ENCODE measurements around the gene CCNI.
A peak's percentile ranks its signal among the peaks of the same experiment; 100 is the strongest.
"Not testable (repeated sequence)": the region's sequence is repeated elsewhere in the genome, so short reads cannot be mapped to it uniquely, and the experiment has no call there.

CCNI gene

GRCh38 chr4:77040854-77041725 lies 34.7 kb downstream of the CCNI start:
- DNase-seq (ENCODE audit: low read depth): no peak

- DNase-seq (ENCODE audit: low read depth): peak; percentile 74
These were observed 35.5 kb downstream of the CCNI start for GRCh38 chr4:77040270-77040669.

- DNase-seq (ENCODE audit: low read depth): no peak
These were observed 36.0 kb downstream of the CCNI start for GRCh38 chr4:77039796-77040195.

- DNase-seq (ENCODE audit: low read depth): no peak
These were observed 38.1 kb downstream of the CCNI start for GRCh38 chr4:77037736-77038135.

GRCh38 chr4:77037168-77037567 lies 38.6 kb downstream of the CCNI start:
- DNase-seq (ENCODE audit: low read depth): not testable (repeated sequence)

GRCh38 chr4:77036206-77036605 lies 39.6 kb downstream of the CCNI start:
- peak; percentile 94 for DNase-seq (ENCODE audit: low read depth)

GRCh38 chr4:77035153-77035552 lies 40.6 kb downstream of the CCNI start:
- no peak for DNase-seq (ENCODE audit: low read depth)

- DNase-seq (ENCODE audit: low read depth): no peak
These were observed 44.2 kb downstream of the CCNI start for GRCh38 chr4:77031544-77031943.

- DNase-seq (ENCODE audit: low read depth): not testable (repeated sequence)
These were observed 46.0 kb downstream of the CCNI start for GRCh38 chr4:77029757-77030156.

GRCh38 chr4:77028246-77028645 lies 47.5 kb downstream of the CCNI start:
- DNase-seq (ENCODE audit: low read depth): no peak

GRCh38 chr4:77026322-77026704 lies 49.5 kb downstream of the CCNI start:
- DNase-seq (ENCODE audit: low read depth): no peak

- DNase-seq (ENCODE audit: low read depth): peak; percentile 48
These were observed 50.0 kb downstream of the CCNI start for GRCh38 chr4:77025643-77026321.

- DNase-seq (ENCODE audit: low read depth): no peak
These were observed 51.9 kb downstream of the CCNI start for GRCh38 chr4:77023920-77024319.

GRCh38 chr4:77022560-77023179 lies 53.1 kb downstream of the CCNI start:
- DNase-seq (ENCODE audit: low read depth): peak; percentile 95

GRCh38 chr4:77021614-77022089 lies 54.1 kb downstream of the CCNI start:
- DNase-seq (ENCODE audit: low read depth): peak; percentile 94

- DNase-seq (ENCODE audit: low read depth): no peak
These were observed 55.8 kb downstream of the CCNI start for GRCh38 chr4:77020017-77020416.

- peak; percentile 84 for DNase-seq (ENCODE audit: low read depth)
These were observed 60.4 kb downstream of the CCNI start for GRCh38 chr4:77015390-77015789.

GRCh38 chr4:77014256-77014655 lies 61.5 kb downstream of the CCNI start:
- DNase-seq (ENCODE audit: low read depth): no peak

- DNase-seq (ENCODE audit: low read depth): no peak
These were observed 63.1 kb downstream of the CCNI start for GRCh38 chr4:77012726-77013125.

GRCh38 chr4:77010841-77011354 lies 64.9 kb downstream of the CCNI start:
- DNase-seq (ENCODE audit: low read depth): peak; percentile 86

- DNase-seq (ENCODE audit: low read depth): peak; percentile 30
These were observed 66.2 kb downstream of the CCNI start for GRCh38 chr4:77009511-77010115.
